RPMI8226 (cell line): Measurements from ENCODE around the gene TATDN3.
A peak's percentile ranks its signal among the peaks of the same experiment; 100 is the strongest.
"Not testable (repeated sequence)": the region's sequence is repeated elsewhere in the genome, so short reads cannot be mapped to it uniquely, and the experiment has no call there.

Experiments
- DNase-seq: peaks from one replicate; pipeline ENCODE4 v3.0.0-alpha.2; 2015

The TATDN3 gene

GRCh38 chr1:212777151-212777550 lies 14.5 kb upstream of the TATDN3 start:
- DNase-seq: no peak

- DNase-seq: not testable (repeated sequence)
These were observed 12.6 kb upstream of the TATDN3 start for GRCh38 chr1:212779086-212779485.

- DNase-seq: no peak
These were observed 10.9 kb upstream of the TATDN3 start for GRCh38 chr1:212780759-212781158.

GRCh38 chr1:212781225-212781624 lies 10.5 kb upstream of the TATDN3 start:
- DNase-seq: no peak

GRCh38 chr1:212782422-212783154 lies 9.1 kb upstream of the TATDN3 start:
- no peak for DNase-seq

GRCh38 chr1:212783976-212784375 lies 7.7 kb upstream of the TATDN3 start:
- DNase-seq: no peak

- no peak for DNase-seq
These were observed 5.8 kb upstream of the TATDN3 start for GRCh38 chr1:212785871-212786270.

GRCh38 chr1:212791261-212791675 lies 426 bp upstream of the TATDN3 start:
- no peak for DNase-seq

GRCh38 chr1:212792396-212792908 lies 758 bp downstream of the TATDN3 start:
- no peak for DNase-seq

- DNase-seq: peak; percentile 92
These were observed 2.9 kb downstream of the TATDN3 start for GRCh38 chr1:212794561-212795014.

GRCh38 chr1:212797681-212798080 lies 6.0 kb downstream of the TATDN3 start:
- no peak for DNase-seq

- DNase-seq: no peak
These were observed 14.1 kb downstream of the TATDN3 start for GRCh38 chr1:212805767-212806166.

GRCh38 chr1:212814537-212815334 lies 23.0 kb downstream of the TATDN3 start:
- peak; percentile 15 for DNase-seq

- DNase-seq: no peak
These were observed 25.0 kb downstream of the TATDN3 start for GRCh38 chr1:212816567-212817278.

- no peak for DNase-seq
These were observed 28.0 kb downstream of the TATDN3 start for GRCh38 chr1:212819726-212820125.

GRCh38 chr1:212820969-212821368 lies 29.3 kb downstream of the TATDN3 start:
- no peak for DNase-seq

- DNase-seq: no peak
These were observed 31.3 kb downstream of the TATDN3 start for GRCh38 chr1:212822956-212823355.

GRCh38 chr1:212824201-212824600 lies 32.5 kb downstream of the TATDN3 start:
- no peak for DNase-seq

- DNase-seq: no peak
These were observed 34.2 kb downstream of the TATDN3 start for GRCh38 chr1:212825798-212826452.

GRCh38 chr1:212827171-212827776 lies 35.6 kb downstream of the TATDN3 start:
- no peak for DNase-seq

- no peak for DNase-seq
These were observed 36.2 kb downstream of the TATDN3 start for GRCh38 chr1:212827831-212828278.

- DNase-seq: no peak
These were observed 36.7 kb downstream of the TATDN3 start for GRCh38 chr1:212828395-212828794.
